ENCODE data around the gene PITHD1. TPM values are rescaled to one million over a fixed set of nuclear protein-coding genes. Genes with fewer than 3 reads are reported as not detected.

Gene PITHD1
- total and polyA plus RNA-seq, 2 of the 8 experiments (the other 6 are each of a cell fraction or from before 2014, with no cell fraction given) = 67.4 to 68.8 TPM

DNA sequence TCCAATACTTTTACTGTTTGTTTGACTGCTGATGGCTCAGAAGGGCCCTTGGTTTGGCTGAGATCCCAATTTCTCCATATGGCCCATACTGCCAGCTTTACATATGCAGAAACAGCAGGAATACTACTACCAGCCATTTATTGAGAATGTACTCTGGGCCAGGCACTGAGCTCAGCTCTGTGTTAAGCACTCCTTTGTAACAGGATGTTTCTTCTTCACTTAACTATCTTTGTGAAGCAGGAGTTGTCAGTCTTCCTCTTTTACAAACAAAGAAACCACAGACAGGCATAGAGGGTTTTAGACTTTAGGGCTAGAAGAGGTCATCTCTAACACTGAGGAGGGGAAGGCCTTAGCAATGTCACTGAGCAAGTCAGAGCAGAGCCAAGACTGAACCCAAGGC lies 38.7 kb downstream of the PITHD1 start:
- Histone ChIP-seq H3K4me2 (ENCODE audit: insufficient read depth in 1 of 2, low read depth in 2 of 2, low read length in 2 of 2) (no peak overlapping the region), H3K4me1 (replicated peaks in 1 of 4; ENCODE audit: control insufficient read depth in 3 of 4, insufficient read depth in 4 of 4, low read length in 3 of 4) (no peaks in the 10 kb centered on the region), H3K27ac (ENCODE audit: low read depth, low read length) (no peak overlapping the region), H3K23me2 (ENCODE audit: low read depth, low read length) (no peaks in the 10 kb centered on the region), H4K8ac (ENCODE audit: extremely low read depth, insufficient read depth, low read length) (no peak overlapping the region), H2AK5ac (ENCODE audit: low read depth, low read length) (no peak overlapping the region), H3K79me2 (ENCODE audit: control insufficient read depth in 1 of 2, insufficient read depth in 2 of 2, low read length in 2 of 2) (no peaks in the 10 kb centered on the region), H3K56ac (replicated peaks; ENCODE audit: insufficient read length, low read depth, low read length) (no peak overlapping the region), H3K79me1 (ENCODE audit: low read depth, low read length) (no peaks in the 10 kb centered on the region), H2BK20ac (ENCODE audit: low read length) (no peak overlapping the region), H3K9ac (replicated peaks in 1 of 4; ENCODE audit: extremely low read depth in 1 of 4, low read depth in 3 of 4, low read length in 3 of 4) (no peak overlapping the region), H3K27me3 (replicated peaks in 1 of 4; ENCODE audit: control insufficient read depth in 3 of 4, extremely low read depth in 1 of 4, insufficient read depth in 3 of 4, low read length in 3 of 4) (no peaks in the 10 kb centered on the region), H3K4me3 (ENCODE audit: extremely low read depth in 1 of 4, insufficient read depth in 2 of 4, low read depth in 3 of 4, low read length in 4 of 4) (no peak overlapping the region), H4K20me1 (replicated peaks in 1 of 2; ENCODE audit: control insufficient read depth in 1 of 2, insufficient read depth in 2 of 2, low read length in 2 of 2) (no peaks in the 10 kb centered on the region), H3K18ac (ENCODE audit: extremely low read depth, low read length) (no peak overlapping the region), H2AFZ (ENCODE audit: low read length) (no peak overlapping the region), H4K91ac (replicated peaks; ENCODE audit: insufficient read length, low read length) (no peak overlapping the region), H3K23ac (ENCODE audit: insufficient read length) (no peak overlapping the region), H3K36me3 (ENCODE audit: control insufficient read depth in 2 of 4, insufficient read depth in 4 of 4, low read length in 3 of 4) (peaks cover 0 to 23% (median 1%) of the 10 kb centered on the region in 4 experiments; a peak in 5 of 8 replicates), H3K4ac (replicated peaks; ENCODE audit: insufficient read length, low read depth, low read length) (no peak overlapping the region), H3K14ac (ENCODE audit: insufficient read length) (no peak overlapping the region), H2BK15ac (ENCODE audit: low read length) (no peak overlapping the region), H2BK120ac (replicated peaks; ENCODE audit: low read depth, low read length) (no peak overlapping the region), H2BK12ac (ENCODE audit: low read depth, low read length) (no peak overlapping the region), H3K9me3 (ENCODE audit: insufficient read depth in 2 of 2, low read depth in 1 of 2, low read length in 1 of 2) (no peaks in the 10 kb centered on the region), H4K5ac (ENCODE audit: insufficient read length, low read depth, low read length) (no peak overlapping the region), H2BK5ac (ENCODE audit: low read depth, low read length) (no peak overlapping the region)
- DNase-seq (ENCODE audit: low read depth in 1 of 2, low spot score in 2 of 2) (no peak), FAIRE-seq (no peak)
- TF ChIP-seq EGR1 (IDR thresholded peaks at IDR 0.05; ENCODE audit: borderline replicate concordance, low read depth, low read length) = no peak
- TF ChIP-seq TAF1 (IDR thresholded peaks at IDR 0.05; ENCODE audit: low read depth, low read length) = no peak
- no peak for TF ChIP-seq SAP30 (IDR thresholded peaks at IDR 0.05; ENCODE audit: insufficient read depth, insufficient replicate concordance, low read length)
- no peak for TF ChIP-seq EP300 (IDR thresholded peaks at IDR 0.05; ENCODE audit: borderline replicate concordance in 1 of 2, low read depth in 2 of 2, low read length in 2 of 2)
- TF ChIP-seq, protein P1, sequence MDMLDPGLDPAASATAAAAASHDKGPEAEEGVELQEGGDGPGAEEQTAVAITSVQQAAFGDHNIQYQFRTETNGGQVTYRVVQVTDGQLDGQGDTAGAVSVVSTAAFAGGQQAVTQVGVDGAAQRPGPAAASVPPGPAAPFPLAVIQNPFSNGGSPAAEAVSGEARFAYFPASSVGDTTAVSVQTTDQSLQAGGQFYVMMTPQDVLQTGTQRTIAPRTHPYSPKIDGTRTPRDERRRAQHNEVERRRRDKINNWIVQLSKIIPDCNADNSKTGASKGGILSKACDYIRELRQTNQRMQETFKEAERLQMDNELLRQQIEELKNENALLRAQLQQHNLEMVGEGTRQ (IDR thresholded peaks at IDR 0.05; ENCODE audit: low read length) = no peak
- no peak for TF ChIP-seq SP4 (IDR thresholded peaks at IDR 0.05; ENCODE audit: low read length)
- no peak for TF ChIP-seq HDAC6 (IDR thresholded peaks at IDR 0.05; ENCODE audit: low read depth, low read length)
- no peak for TF ChIP-seq CTBP2 (IDR thresholded peaks at IDR 0.05; ENCODE audit: borderline replicate concordance, insufficient read depth, insufficient read length, low read length)
- TF ChIP-seq EZH2 (IDR thresholded peaks at IDR 0.05; ENCODE audit: low read depth, low read length, severe bottlenecking) = no peak
- TF ChIP-seq JUND (IDR thresholded peaks at IDR 0.05; ENCODE audit: low read length) = no peak
- TF ChIP-seq CBX5 (IDR thresholded peaks at IDR 0.05; ENCODE audit: low read depth, low read length) = no peak
- ChIA-PET POLR2A (ENCODE audit: partially characterized antibody) (interaction anchor here (1.1 to 1.5 kb wide), 4 partner anchors 9 to 162 kb away, joined by 3 to 5 read pairs (median 4); partner anchors contain the start of gene HMGCL), CTCF (ENCODE audit: partially characterized antibody) (interaction anchor here (1.2 to 2.9 kb wide), 5 partner anchors 7 to 100 kb away, joined by 3 to 13 read pairs (median 5); partner anchors contain the start of gene CNR2)
